Neural progenitor cell (in vitro differentiated cells): ENCODE results near the gene SYTL4.
A peak's percentile ranks its signal among the peaks of the same experiment; 100 is the strongest.

Experiments used
- EZH2 ChIP-seq: fragments of 200-600 bp; sonication (generic); IDR thresholded peaks from 2 replicates; pipeline ENCODE4 v1.6.1; 2017; ENCODE audit warnings: antibody characterized with exemption, mild to moderate bottlenecking, moderate library complexity
- TF ChIP-seq, protein P1 (sequence below): fragments of 200-600 bp; sonication (generic); IDR thresholded peaks from 2 replicates; pipeline ENCODE4 v1.5.1; 2017; ENCODE audit warnings: antibody characterized with exemption, mild to moderate bottlenecking

DNA sequence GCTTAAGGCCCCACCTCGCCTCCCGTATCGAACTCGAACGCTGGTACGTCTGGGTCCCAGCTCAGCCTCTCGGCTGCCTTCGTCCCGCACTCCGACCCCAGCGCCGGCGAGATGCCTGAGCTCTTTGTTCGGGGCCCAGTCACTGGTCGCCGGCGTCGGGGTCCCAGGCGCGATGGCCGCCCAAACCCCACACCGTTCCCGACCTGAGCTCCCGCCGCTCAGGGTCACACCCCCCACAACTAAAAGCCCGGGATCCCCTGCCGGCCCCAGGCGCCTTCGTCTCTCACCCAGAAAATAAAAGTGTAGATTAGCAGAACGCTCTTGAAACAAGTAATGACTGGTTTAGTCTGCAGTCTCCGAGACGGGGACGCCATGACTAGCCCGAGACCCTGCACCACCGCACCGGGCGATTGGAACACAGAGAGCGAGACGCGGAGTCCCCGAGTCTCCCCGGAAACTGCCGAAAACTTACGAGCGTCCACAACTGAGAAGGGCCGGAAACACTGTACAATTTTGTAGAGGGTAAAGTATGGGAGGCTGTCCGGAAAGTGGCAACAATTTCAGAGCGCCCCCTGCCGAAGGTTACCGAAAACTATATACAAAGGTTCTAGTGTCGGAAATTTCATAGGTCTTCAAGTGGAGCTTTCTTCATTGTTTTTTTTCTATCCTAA is 95.5 kb downstream of the SYTL4 start, which contains the start of gene TSPAN6:
- TF ChIP-seq, protein P1, sequence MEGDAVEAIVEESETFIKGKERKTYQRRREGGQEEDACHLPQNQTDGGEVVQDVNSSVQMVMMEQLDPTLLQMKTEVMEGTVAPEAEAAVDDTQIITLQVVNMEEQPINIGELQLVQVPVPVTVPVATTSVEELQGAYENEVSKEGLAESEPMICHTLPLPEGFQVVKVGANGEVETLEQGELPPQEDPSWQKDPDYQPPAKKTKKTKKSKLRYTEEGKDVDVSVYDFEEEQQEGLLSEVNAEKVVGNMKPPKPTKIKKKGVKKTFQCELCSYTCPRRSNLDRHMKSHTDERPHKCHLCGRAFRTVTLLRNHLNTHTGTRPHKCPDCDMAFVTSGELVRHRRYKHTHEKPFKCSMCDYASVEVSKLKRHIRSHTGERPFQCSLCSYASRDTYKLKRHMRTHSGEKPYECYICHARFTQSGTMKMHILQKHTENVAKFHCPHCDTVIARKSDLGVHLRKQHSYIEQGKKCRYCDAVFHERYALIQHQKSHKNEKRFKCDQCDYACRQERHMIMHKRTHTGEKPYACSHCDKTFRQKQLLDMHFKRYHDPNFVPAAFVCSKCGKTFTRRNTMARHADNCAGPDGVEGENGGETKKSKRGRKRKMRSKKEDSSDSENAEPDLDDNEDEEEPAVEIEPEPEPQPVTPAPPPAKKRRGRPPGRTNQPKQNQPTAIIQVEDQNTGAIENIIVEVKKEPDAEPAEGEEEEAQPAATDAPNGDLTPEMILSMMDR = peak; percentile 61
- no peak for TF ChIP-seq EZH2
